DOHH2 (cell line): ENCODE measurements around the gene PNN.

Experiments used
- CTCF ChIP-seq: fragments of 200-600 bp; sonication (generic); IDR thresholded peaks from one replicate; pipeline ENCODE4 v1.5.1; 2014; ENCODE audit warnings: antibody characterized with exemption, mild to moderate bottlenecking, low read depth, low read length; ENCODE audit not compliant: poor library complexity, severe bottlenecking
- EZH2phosphoT487 ChIP-seq: fragments of 200-600 bp; sonication (generic); IDR thresholded peaks from 2 replicates; pipeline ENCODE4 v1.6.1; 2017; ENCODE audit warnings: borderline replicate concordance, mild to moderate bottlenecking, antibody characterized with exemption, low read length, moderate library complexity, mixed read lengths

GRCh38 chr14:39145266-39145966 lies 29.6 kb upstream of the PNN start:
- TF ChIP-seq CTCF (no peak), EZH2phosphoT487 (no peak)
